Mammary epithelial cell (primary cell): ENCODE measurements around the gene VAMP3.

Experiments
- CTCF ChIP-seq, 2 donors: IDR thresholded peaks in 1 of 2; conservative IDR thresholded peaks in 1 of 2; 2 replicates each; pipeline ENCODE4 v1.5.1; 2011 to 2012; ENCODE audit warnings: inconsistent platforms in 2 of 2, low read length in 2 of 2, mild to moderate bottlenecking in 2 of 2, control low read depth in 1 of 2, low read depth in 1 of 2; ENCODE audit not compliant: insufficient read depth in 1 of 2; ENCODE audit errors: extremely low read depth in 1 of 2
- EZH2 ChIP-seq: IDR thresholded peaks from 2 replicates; pipeline ENCODE4 v1.6.1; 2012; ENCODE audit warnings: low read length, inconsistent platforms, borderline replicate concordance

- no peak for TF ChIP-seq CTCF (conservative IDR thresholded peaks at IDR 0.05 in 1 of 2, IDR thresholded peaks at IDR 0.05 in 1 of 2; ENCODE audit: extremely low read depth in 1 of 2, insufficient read depth in 1 of 2, low read depth in 1 of 2, low read length in 2 of 2)
- TF ChIP-seq EZH2: no peak
Measured at GRCh38 chr1:7780976-7781375, 9.9 kb downstream of the VAMP3 start.
